ENCODE measurements around the gene RFC1.
"Not testable (repeated sequence)": the region's sequence is repeated elsewhere in the genome, so short reads cannot be mapped to it uniquely, and the experiment has no call there.

- not testable (repeated sequence) for TF ChIP-seq CTCF (IDR thresholded peaks at IDR 0.05 in 8 of 11, conservative IDR thresholded peaks at IDR 0.05 in 3 of 11); POLR2AphosphoS5 (IDR thresholded peaks at IDR 0.05); POLR2A (IDR thresholded peaks at IDR 0.05)
Measured at GRCh38 chr4:39411561-39411960, 45.4 kb upstream of the RFC1 start.

Measured in spleen (tissue), 7 donors.